C4-2B (cell line): ENCODE results near the gene ELMO1.

Experiments used
- H3K27ac ChIP-seq: fragments of 450-650 bp; 2 replicates; pipeline ENCODE4 v1.5.1; 2017
- ZFX ChIP-seq: fragments of 450-650 bp; IDR thresholded peaks from 2 replicates; pipeline ENCODE4 v1.6.1; 2017
- TF ChIP-seq, protein P1 (sequence below): fragments of 450-650 bp; conservative IDR thresholded peaks from 2 replicates; pipeline ENCODE4 v1.5.1; 2017; ENCODE audit warnings: mild to moderate bottlenecking

The ELMO1 gene

DNA sequence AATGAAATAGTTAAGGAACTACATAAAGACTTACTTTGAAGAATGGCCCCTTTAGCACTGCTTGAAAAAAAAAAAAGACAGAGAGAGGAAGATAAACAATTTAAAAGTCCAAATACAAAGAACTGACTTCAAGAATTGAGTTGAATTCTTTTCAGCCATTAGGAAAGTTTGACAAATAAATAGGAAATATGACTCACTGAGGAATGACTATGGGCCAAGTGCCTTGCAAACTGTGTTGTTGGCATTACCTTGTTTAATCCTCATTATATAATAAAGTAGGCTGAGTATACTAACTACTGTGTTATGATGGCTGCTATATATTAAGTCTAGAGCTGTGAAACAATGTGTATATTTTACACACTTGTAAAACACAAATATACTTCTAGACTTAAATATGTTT, 151.1 kb downstream of the ELMO1 start:
- TF ChIP-seq, protein P1, sequence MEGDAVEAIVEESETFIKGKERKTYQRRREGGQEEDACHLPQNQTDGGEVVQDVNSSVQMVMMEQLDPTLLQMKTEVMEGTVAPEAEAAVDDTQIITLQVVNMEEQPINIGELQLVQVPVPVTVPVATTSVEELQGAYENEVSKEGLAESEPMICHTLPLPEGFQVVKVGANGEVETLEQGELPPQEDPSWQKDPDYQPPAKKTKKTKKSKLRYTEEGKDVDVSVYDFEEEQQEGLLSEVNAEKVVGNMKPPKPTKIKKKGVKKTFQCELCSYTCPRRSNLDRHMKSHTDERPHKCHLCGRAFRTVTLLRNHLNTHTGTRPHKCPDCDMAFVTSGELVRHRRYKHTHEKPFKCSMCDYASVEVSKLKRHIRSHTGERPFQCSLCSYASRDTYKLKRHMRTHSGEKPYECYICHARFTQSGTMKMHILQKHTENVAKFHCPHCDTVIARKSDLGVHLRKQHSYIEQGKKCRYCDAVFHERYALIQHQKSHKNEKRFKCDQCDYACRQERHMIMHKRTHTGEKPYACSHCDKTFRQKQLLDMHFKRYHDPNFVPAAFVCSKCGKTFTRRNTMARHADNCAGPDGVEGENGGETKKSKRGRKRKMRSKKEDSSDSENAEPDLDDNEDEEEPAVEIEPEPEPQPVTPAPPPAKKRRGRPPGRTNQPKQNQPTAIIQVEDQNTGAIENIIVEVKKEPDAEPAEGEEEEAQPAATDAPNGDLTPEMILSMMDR = no peak
- TF ChIP-seq ZFX = no peak
- no peak overlapping the region for H3K27ac ChIP-seq

DNA sequence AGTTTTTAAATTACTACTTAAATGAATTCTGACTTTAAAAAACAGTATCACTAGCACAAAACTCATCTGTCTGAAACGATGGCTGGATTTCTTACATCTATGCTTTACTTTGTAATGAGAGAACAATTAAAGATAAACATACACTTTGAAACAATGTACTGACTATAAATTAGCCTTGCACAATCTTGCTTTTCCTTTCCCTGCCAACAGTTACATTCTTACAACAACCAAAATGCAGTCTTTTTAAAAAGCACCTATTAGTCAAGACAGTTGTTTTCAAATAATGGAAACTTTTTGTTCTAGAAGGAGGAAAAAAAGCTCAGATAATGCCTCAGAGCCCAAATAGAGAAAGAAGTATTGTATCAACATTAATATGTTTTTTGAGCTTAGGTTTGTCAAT, 153.3 kb downstream of the ELMO1 start:
- TF ChIP-seq, protein P1 = no peak
- TF ChIP-seq ZFX = no peak
- H3K27ac ChIP-seq = no peak overlapping the region

DNA sequence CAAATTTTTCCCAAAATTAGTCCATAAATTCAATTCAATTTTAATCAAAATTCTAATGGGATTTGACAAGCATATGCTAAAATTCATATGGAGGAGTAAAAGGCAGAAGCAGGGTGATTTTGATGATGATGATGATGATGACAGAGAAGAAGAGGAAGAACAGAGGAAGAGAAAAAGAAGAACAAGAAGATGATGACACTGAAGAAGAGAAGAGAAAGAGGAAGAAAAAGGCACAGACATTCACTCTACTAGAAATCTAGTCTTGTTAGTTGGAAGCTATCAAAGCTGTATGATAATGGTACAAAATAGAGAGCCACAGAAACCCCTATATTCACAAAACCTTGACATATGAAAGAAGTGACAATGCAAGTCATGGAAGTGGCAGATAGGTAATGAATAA, 157.9 kb downstream of the ELMO1 start:
- no peak for TF ChIP-seq ZFX
- TF ChIP-seq, protein P1 = no peak
- H3K27ac ChIP-seq = no peak overlapping the region

DNA sequence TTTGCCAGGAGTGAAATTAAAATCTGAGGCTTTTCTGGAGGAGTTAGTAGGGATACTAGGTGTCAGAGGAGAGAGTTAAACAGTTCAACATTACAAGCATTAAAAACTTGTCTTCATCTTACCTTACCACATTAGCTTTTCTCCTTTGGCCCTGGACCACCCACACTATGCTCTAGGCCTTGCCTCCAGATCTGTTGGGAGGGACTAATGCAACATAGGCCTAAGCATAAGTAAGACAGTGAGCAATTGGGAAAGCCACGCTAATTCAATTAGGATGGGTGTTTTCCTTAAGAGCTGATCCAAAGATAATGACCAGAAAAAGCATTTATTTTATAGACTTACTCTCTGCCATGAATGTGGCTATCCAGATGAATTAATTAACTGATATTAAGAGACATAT, 158.9 kb downstream of the ELMO1 start:
- TF ChIP-seq, protein P1 = no peak
- no peak for TF ChIP-seq ZFX
- H3K27ac ChIP-seq = no peak overlapping the region

DNA sequence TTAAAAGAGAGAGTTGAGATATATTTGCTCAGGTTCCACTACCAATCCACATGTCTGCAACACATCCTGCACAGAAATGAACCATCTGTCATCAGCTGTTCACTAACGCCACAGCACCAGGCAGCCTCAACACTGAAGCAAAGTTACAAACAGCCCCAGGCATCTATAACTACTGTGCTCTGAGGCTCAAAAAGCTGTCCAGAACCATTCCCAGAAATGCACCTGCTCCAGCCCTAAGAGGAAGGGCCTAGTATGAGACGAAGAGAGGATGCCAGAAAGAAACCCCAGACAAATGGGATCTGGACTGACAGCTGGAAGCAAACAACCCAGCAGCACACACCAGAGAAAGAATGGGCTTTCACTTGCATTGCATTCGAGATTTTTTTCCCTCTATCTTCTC, 159.3 kb downstream of the ELMO1 start:
- TF ChIP-seq, protein P1 = no peak
- no peak for TF ChIP-seq ZFX
- no peak overlapping the region for H3K27ac ChIP-seq

DNA sequence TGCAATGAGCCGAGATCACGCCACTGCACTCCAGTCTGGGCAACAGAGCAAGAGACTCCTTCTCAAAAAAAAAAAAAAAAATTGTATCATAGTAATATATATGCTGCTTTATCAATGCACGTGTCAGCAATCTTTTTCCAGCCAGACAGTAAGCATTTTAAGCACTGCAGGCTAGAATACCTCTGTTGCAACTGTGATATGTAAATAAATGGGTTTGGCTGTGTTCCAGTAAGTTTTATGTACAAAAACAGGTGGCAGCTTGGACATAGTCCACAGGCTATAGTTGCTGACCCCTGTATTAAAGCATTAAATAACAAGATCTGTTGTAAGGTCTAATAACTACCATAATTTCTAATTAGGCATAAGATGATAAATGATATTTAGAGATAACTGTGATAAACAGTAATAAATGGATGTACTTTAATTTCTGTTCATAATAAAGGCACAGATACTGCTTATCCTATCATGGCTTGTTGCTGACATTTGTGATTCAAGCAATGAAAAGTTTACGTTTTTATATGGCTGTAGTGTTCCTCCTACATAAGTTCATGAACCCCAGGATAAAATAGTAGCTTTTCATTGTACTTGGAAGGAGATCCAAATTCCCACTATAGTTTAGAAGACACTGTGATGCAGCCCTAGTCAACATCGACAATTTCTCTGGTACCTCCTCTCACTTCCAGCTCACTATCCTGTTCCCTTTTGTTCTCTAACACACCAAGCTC, 161.4 kb downstream of the ELMO1 start:
- H3K27ac ChIP-seq = no peak overlapping the region
- TF ChIP-seq, protein P1 = no peak
- no peak for TF ChIP-seq ZFX

DNA sequence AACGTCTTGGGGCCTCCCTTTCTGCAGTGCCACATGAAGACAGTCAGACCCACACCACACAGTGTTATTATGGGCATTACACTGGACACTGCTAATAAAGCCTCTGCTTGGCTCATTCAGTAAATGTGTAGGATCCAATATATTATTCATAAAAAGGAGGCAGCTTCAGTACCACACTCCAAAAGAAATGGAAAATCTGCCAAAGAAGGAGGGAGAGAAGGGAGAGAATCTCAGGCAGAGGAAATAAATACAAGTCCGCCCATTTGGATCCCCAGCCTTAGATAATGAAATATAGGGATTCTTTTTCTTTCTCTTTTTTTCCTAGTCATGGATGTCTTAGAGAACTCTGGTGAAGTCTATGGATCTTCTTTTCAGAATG, 162.2 kb downstream of the ELMO1 start:
- TF ChIP-seq, protein P1 = no peak
- no peak for TF ChIP-seq ZFX
- no peak overlapping the region for H3K27ac ChIP-seq
